MM.1S (cell line): ENCODE data around the gene CYFIP1.

ENCODE experiments used
- DNase-seq: peaks from one replicate; pipeline ENCODE4 v3.0.0-alpha.2; 2015
- H2AFZ ChIP-seq: fragments of 300-600 bp; sonication (generic); 2 replicates; pipeline ENCODE4 v1.6.0; 2016; ENCODE audit warnings: antibody characterized with exemption, low read length
- H3F3A ChIP-seq: fragments of 300-600 bp; sonication (generic); 2 replicates; pipeline ENCODE4 v1.6.1; 2016; ENCODE audit warnings: mild to moderate bottlenecking, antibody characterized with exemption, low read length, moderate library complexity, mixed read lengths; ENCODE audit not compliant: insufficient read depth
- H3K27ac ChIP-seq: fragments of 300-600 bp; sonication (generic); 2 replicates; pipeline ENCODE4 v1.5.1; 2016; ENCODE audit warnings: mild to moderate bottlenecking, low read length
- H3K27me3 ChIP-seq: fragments of 300-600 bp; sonication (generic); replicated peaks from 2 replicates; pipeline ENCODE4 v1.6.0; 2016; ENCODE audit warnings: low read length; ENCODE audit not compliant: insufficient read depth
- H3K36me3 ChIP-seq: fragments of 300-600 bp; sonication (generic); replicated peaks from 2 replicates; pipeline ENCODE4 v1.6.1; 2016; ENCODE audit warnings: mild to moderate bottlenecking, low read length, mixed read lengths; ENCODE audit not compliant: insufficient read depth
- H3K4me1 ChIP-seq: fragments of 300-600 bp; sonication (generic); 2 replicates; pipeline ENCODE4 v1.6.1; 2016; ENCODE audit warnings: low read length, mixed read lengths
- H3K4me2 ChIP-seq: fragments of 300-600 bp; sonication (generic); 2 replicates; pipeline ENCODE4 v1.6.0; 2016; ENCODE audit warnings: low read depth, low read length
- H3K4me3 ChIP-seq: fragments of 300-600 bp; sonication (generic); 2 replicates; pipeline ENCODE4 v1.5.1; 2016; ENCODE audit warnings: low read length, mixed read lengths
- H3K79me2 ChIP-seq: fragments of 300-600 bp; sonication (generic); 2 replicates; pipeline ENCODE4 v1.6.1; 2016; ENCODE audit warnings: mixed run types, low read length, mixed read lengths
- H3K9ac ChIP-seq: fragments of 300-600 bp; sonication (generic); 2 replicates; pipeline ENCODE4 v1.6.1; 2016; ENCODE audit warnings: low read length, mixed read lengths
- H3K9me2 ChIP-seq: fragments of 300-600 bp; sonication (generic); replicated peaks from 2 replicates; pipeline ENCODE4 v1.6.1; 2016; ENCODE audit warnings: mild to moderate bottlenecking, low read length, mixed read lengths; ENCODE audit not compliant: insufficient read depth
- H3K9me3 ChIP-seq: fragments of 300-600 bp; sonication (generic); replicated peaks from 2 replicates; pipeline ENCODE4 v1.6.1; 2016; ENCODE audit warnings: mild to moderate bottlenecking, low read length, mixed read lengths; ENCODE audit not compliant: insufficient read depth
- H4K20me1 ChIP-seq: fragments of 300-600 bp; sonication (generic); 2 replicates; pipeline ENCODE4 v1.6.1; 2016; ENCODE audit warnings: mild to moderate bottlenecking, low read length, moderate library complexity, mixed read lengths; ENCODE audit not compliant: insufficient read depth
- CTCF ChIP-seq: fragments of 300-600 bp; sonication (generic); IDR thresholded peaks from 2 replicates; pipeline ENCODE4 v1.5.1; 2016; ENCODE audit warnings: antibody characterized with exemption, low read length, mixed read lengths
- EZH2 ChIP-seq: fragments of 300-600 bp; sonication (generic); optimal IDR thresholded peaks from 2 replicates; pipeline ENCODE3; 2017; ENCODE audit warnings: low read depth, mild to moderate bottlenecking, antibody characterized with exemption, low read length, mixed read lengths
- EZH2phosphoT487 ChIP-seq: fragments of 300-600 bp; sonication (generic); IDR thresholded peaks from 2 replicates; pipeline ENCODE4 v1.6.1; 2018; ENCODE audit warnings: antibody characterized with exemption, low read length

CYFIP1 gene

GRCh38 chr15:22850055-22850454 is 130.1 kb downstream of the CYFIP1 start:
- peaks cover 20% of the 10 kb centered on the region for H4K20me1 ChIP-seq
- H2AFZ ChIP-seq = no peak overlapping the region
- DNase-seq = no peak
- H3K4me3 ChIP-seq = no peak overlapping the region
- H3K79me2 ChIP-seq = peaks cover 75% of the 10 kb centered on the region
- no peak overlapping the region for H3K4me2 ChIP-seq
- H3K9me3 ChIP-seq = no peaks in the 10 kb centered on the region
- no peaks in the 10 kb centered on the region for H3K9me2 ChIP-seq
- no peak overlapping the region for H3K27ac ChIP-seq
- no peaks in the 10 kb centered on the region for H3K4me1 ChIP-seq
- no peaks in the 10 kb centered on the region for H3F3A ChIP-seq
- no peak for TF ChIP-seq EZH2
- no peak for TF ChIP-seq EZH2phosphoT487
- TF ChIP-seq CTCF = no peak
- H3K27me3 ChIP-seq = no peaks in the 10 kb centered on the region
- peaks cover 11% of the 10 kb centered on the region for H3K36me3 ChIP-seq
- no peak overlapping the region for H3K9ac ChIP-seq

- DNase-seq = no peak
- Histone ChIP-seq H3K27ac (no peak overlapping the region), H4K20me1 (peaks cover 35% of the 10 kb centered on the region), H3K4me3 (no peak overlapping the region), H2AFZ (no peak overlapping the region), H3F3A (no peaks in the 10 kb centered on the region), H3K27me3 (no peaks in the 10 kb centered on the region), H3K4me2 (no peak overlapping the region), H3K79me2 (peaks cover 98% of the 10 kb centered on the region), H3K36me3 (0 out of 2 replicates have a peak, but pooled peaks cover 4% of the 10 kb centered on the region), H3K9ac (no peak overlapping the region), H3K9me2 (no peaks in the 10 kb centered on the region), H3K9me3 (no peaks in the 10 kb centered on the region), H3K4me1 (peaks cover 2% of the 10 kb centered on the region; the same call in 1 of the 2 replicates)
- TF ChIP-seq CTCF (no peak), EZH2phosphoT487 (no peak), EZH2 (no peak)
Observed at GRCh38 chr15:22846073-22846472, 134.1 kb downstream of the CYFIP1 start.

GRCh38 chr15:22845289-22845900 is 134.8 kb downstream of the CYFIP1 start:
- peaks cover 98% of the 10 kb centered on the region for H3K79me2 ChIP-seq
- no peak overlapping the region for H3K27ac ChIP-seq
- H3K9me3 ChIP-seq = no peaks in the 10 kb centered on the region
- H3K4me3 ChIP-seq = no peak overlapping the region
- no peaks in the 10 kb centered on the region for H3K9me2 ChIP-seq
- H3F3A ChIP-seq = no peaks in the 10 kb centered on the region
- H3K9ac ChIP-seq = no peak overlapping the region
- TF ChIP-seq EZH2phosphoT487 = no peak
- no peak for TF ChIP-seq EZH2
- TF ChIP-seq CTCF = no peak
- peaks cover 4% of the 10 kb centered on the region; the same call in 1 of the 2 replicates for H3K36me3 ChIP-seq
- peaks cover 34% of the 10 kb centered on the region for H4K20me1 ChIP-seq
- H2AFZ ChIP-seq = no peak overlapping the region
- H3K4me2 ChIP-seq = no peak overlapping the region
- H3K4me1 ChIP-seq = peaks cover 9% of the 10 kb centered on the region
- no peaks in the 10 kb centered on the region for H3K27me3 ChIP-seq
- no peak for DNase-seq
